ENCODE data around the gene KCNMB1. TPM values are rescaled to one million over a fixed set of nuclear protein-coding genes. Genes with fewer than 3 reads are reported as not detected.

The KCNMB1 gene
- total RNA-seq, 3 donors from 2014 or later, result 1.5 to 59.1 (median 5.5) TPM

DNA sequence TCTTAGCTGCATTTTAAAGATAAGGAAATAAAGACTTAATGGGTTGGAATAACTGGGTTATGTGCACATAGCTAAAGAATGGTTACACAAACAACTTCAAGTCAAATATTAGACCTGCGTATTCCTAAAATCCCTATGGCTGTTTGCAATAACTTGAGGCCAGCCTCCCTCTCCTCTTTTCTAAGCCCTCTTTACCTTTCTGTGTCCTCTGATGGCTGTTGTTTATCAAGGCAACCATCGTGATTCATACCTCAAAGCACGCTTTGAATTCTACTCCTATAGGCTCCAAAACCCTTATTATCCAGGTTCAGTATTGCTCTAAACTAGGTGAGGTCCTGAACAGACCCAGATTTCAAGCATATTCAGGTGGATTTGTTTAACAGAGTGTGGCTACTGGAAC lies 46.0 kb downstream of the KCNMB1 start:
- no peaks in the 10 kb centered on the region for H3K9me3 ChIP-seq
- ATAC-seq (no peak), DNase-seq (no peak)
- TF ChIP-seq, protein P1, sequence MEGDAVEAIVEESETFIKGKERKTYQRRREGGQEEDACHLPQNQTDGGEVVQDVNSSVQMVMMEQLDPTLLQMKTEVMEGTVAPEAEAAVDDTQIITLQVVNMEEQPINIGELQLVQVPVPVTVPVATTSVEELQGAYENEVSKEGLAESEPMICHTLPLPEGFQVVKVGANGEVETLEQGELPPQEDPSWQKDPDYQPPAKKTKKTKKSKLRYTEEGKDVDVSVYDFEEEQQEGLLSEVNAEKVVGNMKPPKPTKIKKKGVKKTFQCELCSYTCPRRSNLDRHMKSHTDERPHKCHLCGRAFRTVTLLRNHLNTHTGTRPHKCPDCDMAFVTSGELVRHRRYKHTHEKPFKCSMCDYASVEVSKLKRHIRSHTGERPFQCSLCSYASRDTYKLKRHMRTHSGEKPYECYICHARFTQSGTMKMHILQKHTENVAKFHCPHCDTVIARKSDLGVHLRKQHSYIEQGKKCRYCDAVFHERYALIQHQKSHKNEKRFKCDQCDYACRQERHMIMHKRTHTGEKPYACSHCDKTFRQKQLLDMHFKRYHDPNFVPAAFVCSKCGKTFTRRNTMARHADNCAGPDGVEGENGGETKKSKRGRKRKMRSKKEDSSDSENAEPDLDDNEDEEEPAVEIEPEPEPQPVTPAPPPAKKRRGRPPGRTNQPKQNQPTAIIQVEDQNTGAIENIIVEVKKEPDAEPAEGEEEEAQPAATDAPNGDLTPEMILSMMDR (IDR thresholded peaks at IDR 0.05), result no peak
- no peaks in the 10 kb centered on the region for H3K4me1 ChIP-seq (ENCODE audit: low read depth)
- no peak overlapping the region for H3K4me3 ChIP-seq
- intact Hi-C loops (cut with DNase I, micrococcal nuclease), result no loop called here
- H3K36me3 ChIP-seq (ENCODE audit: low read depth), result no peaks in the 10 kb centered on the region

DNA sequence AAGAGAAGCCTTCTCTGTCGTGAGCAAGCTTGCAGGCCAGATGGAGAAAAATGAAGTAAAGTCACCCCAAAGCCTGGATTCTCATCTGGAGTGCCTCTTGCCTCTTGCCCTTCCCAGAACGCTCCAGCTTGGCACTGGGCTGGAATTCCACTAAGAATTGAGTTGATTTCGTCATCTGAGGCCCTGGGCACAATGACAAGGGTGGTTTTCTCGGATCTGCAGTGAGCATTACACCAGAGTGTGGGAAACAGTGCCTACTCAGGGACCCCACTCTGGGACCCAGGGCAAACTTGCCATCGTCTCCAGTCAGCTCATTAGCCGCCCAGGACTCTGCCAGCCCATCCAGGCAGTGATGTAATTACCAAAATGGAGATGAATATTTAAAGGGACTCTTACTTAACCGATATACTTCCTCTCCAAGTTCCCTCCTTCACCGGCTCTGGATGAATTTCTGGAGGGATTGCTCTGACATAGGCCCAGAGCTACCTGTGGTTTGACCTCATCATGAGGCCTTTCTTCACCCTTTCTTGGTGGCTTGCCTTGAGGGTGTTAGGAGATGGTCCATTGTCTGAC lies 46.9 kb downstream of the KCNMB1 start:
- intact Hi-C loops (cut with DNase I, micrococcal nuclease), result no loop called here
- H3K4me3 ChIP-seq, result no peak overlapping the region
- no peak for ATAC-seq

DNA sequence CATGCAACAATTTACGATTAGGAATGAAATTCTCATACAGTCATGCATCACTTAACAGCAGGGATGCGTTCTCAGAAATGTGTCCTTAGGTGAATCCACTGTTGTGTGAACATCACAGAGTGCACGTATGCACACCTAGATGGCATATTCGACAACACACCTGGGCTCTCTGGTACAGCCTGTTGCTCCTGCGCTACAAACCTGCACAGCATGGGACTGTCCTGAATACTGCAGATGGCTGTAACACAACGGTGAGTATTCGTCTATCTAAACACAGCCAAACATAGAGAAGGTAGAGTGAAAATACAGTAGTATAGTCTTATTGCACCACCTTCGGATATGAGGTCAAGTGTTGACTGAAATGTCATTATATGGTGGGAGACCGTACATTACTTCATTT lies 47.6 kb downstream of the KCNMB1 start:
- Histone ChIP-seq H3K36me3 (ENCODE audit: low read depth) (no peaks in the 10 kb centered on the region), H3K4me3 (no peak overlapping the region), H3K9me3 (no peaks in the 10 kb centered on the region), H3K4me1 (ENCODE audit: low read depth) (no peaks in the 10 kb centered on the region)
- TF ChIP-seq, protein P1 (IDR thresholded peaks at IDR 0.05), result no peak
- no peak for DNase-seq
- ATAC-seq, result no peak
- intact Hi-C loops (cut with DNase I, micrococcal nuclease), result no loop called here

More for the DNA sequence above, 46.9 kb downstream of the KCNMB1 start:
- H3K9me3 ChIP-seq, result no peaks in the 10 kb centered on the region
- H3K36me3 ChIP-seq (ENCODE audit: low read depth), result no peaks in the 10 kb centered on the region
- no peak for DNase-seq
- TF ChIP-seq, protein P1 (IDR thresholded peaks at IDR 0.05), result no peak
- H3K4me1 ChIP-seq (ENCODE audit: low read depth), result no peaks in the 10 kb centered on the region

DNA sequence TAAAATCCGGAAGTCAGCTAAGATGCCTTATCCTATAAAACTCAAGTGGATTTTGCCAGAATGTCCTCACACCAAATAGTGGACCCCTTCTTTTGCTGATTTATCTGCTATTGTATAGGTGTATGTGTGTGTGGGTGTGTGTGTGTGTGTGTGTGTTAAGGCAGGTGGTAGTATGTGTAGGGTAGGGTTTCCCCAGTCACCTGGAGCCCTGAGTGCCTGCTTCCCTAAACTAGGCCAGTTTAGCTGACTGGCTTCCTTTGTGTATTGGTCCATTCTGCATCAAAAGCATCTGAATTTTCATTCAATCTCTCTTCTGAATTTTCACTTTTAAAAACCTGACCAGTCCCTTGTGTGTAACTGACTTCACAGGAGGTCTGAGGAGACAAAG lies 49.4 kb downstream of the KCNMB1 start:
- intact Hi-C loops (cut with DNase I, micrococcal nuclease), result loop anchor here in 1 of 2 donors (10.0 kb wide), 1 partner anchor 65 kb away; no protein-coding TSS in a partner anchor
- DNase-seq (no peak), ATAC-seq (no peak)
- no peak overlapping the region for H3K4me3 ChIP-seq
- H3K36me3 ChIP-seq (ENCODE audit: low read depth), result no peaks in the 10 kb centered on the region
- TF ChIP-seq, protein P1 (IDR thresholded peaks at IDR 0.05), result no peak
- H3K4me1 ChIP-seq (ENCODE audit: low read depth), result no peaks in the 10 kb centered on the region
- no peaks in the 10 kb centered on the region for H3K9me3 ChIP-seq

DNA sequence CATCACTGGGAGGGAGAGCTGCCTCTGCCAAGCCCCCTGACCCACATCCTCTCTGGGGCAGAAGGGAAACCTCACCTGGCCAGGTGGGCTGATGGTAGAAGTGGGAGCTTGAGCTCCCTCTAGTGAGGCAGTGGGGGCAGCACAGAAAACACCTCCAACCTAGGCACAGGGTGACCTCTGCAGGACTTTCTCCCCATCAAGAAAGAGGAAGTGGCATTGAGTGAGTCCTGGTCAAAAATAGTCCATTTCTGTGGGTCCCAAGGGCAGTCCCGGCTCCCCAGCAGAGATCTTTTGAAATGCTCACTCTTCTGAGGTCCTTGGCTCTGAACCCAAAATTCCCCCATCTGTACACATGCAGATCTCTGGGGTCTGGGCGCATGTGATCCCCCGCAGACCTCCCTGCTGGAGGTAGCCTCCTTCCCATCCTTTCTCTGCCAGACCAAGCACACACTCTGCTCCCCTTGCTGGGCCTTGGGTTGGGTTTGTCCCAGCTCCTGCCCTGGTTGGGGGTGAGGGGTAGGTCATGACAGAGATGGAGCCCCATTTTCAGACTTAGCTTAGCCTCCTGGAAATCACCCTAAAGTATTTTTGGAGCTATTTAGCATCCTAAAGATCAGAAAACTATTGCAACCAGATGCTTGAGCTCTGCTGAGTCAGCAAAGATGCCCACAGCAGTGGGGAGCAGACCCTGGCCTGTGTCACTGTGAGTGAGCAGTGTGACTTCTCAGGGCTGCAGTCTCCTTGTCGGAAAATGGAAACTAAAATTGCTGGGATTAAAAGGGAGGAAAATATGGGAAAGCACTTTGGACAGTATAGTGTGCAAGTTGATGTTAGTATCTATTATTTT lies 50.0 kb downstream of the KCNMB1 start:
- no peaks in the 10 kb centered on the region for H3K36me3 ChIP-seq (ENCODE audit: low read depth)
- TF ChIP-seq, protein P1 (IDR thresholded peaks at IDR 0.05), result no peak
- ATAC-seq (peak; percentile 75), DNase-seq (peak in 2 of 3 donors; percentile 38 to 57)
- H3K9me3 ChIP-seq, result no peaks in the 10 kb centered on the region
- no peak overlapping the region for H3K4me3 ChIP-seq
- no peaks in the 10 kb centered on the region for H3K4me1 ChIP-seq (ENCODE audit: low read depth)
- intact Hi-C loops (cut with DNase I, micrococcal nuclease), result loop anchor here in 1 of 2 donors (10.0 kb wide), 1 partner anchor 64 kb away; no protein-coding TSS in a partner anchor
